ENCODE results near the gene NPM3. TPM values are rescaled to one million over a fixed set of nuclear protein-coding genes. Genes with fewer than 3 reads are reported as not detected.

The NPM3 gene
- total RNA-seq, 1 donor from 2014 or later, result 54.7 TPM

DNA sequence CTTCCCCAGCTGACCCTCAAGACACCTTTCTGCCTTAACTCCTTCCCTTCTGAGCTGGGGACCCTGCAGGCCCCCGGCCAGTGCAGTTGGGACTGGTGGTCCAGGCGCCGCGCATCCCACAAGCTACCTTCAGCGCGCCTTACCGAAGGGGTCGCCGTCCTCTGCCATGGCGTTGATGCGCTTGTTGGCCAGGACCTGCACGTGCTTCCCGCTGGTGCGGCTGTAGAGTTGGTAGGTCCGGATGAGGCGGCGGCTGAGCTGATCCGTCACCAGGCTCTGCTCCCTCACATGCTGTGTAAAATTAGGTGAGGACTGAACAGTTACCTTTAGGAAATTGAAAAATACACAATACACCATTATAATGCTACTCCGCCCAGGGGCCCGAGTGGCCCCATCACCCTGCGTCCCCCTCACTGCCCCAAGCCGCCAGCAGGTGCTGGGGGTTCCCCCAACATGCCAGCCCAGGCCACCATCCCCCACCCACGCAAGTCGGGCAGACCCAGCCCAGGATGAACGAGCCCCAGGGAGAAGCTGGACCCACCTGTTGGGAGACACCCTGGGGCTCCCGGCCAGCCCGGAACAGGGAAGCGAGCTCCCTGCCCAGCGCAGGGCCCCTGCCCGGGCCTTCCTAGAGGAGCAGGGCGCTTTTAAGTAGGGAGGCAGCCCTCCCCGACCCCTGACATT is 8.5 kb downstream of the NPM3 start:
- peak; percentile 19 for DNase-seq (ENCODE audit: low spot score)
- H3K4me3 Mint-ChIP-seq (ENCODE audit: unreplicated experiment), result peak overlapping the region; percentile 65
- no peak overlapping the region for H3K27ac Mint-ChIP-seq (ENCODE audit: unreplicated experiment)
- peaks cover 24% of the 10 kb centered on the region for H3K4me1 Mint-ChIP-seq (ENCODE audit: unreplicated experiment)
- no peaks in the 10 kb centered on the region for H3K36me3 Mint-ChIP-seq (ENCODE audit: low read depth, unreplicated experiment)
- no peaks in the 10 kb centered on the region for H3K9me3 Mint-ChIP-seq (ENCODE audit: unreplicated experiment)
- TF ChIP-seq, protein P1, sequence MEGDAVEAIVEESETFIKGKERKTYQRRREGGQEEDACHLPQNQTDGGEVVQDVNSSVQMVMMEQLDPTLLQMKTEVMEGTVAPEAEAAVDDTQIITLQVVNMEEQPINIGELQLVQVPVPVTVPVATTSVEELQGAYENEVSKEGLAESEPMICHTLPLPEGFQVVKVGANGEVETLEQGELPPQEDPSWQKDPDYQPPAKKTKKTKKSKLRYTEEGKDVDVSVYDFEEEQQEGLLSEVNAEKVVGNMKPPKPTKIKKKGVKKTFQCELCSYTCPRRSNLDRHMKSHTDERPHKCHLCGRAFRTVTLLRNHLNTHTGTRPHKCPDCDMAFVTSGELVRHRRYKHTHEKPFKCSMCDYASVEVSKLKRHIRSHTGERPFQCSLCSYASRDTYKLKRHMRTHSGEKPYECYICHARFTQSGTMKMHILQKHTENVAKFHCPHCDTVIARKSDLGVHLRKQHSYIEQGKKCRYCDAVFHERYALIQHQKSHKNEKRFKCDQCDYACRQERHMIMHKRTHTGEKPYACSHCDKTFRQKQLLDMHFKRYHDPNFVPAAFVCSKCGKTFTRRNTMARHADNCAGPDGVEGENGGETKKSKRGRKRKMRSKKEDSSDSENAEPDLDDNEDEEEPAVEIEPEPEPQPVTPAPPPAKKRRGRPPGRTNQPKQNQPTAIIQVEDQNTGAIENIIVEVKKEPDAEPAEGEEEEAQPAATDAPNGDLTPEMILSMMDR (IDR thresholded peaks at IDR 0.05; ENCODE audit: unreplicated experiment), result no peak
- peaks cover 13% of the 10 kb centered on the region for H3K27me3 Mint-ChIP-seq (ENCODE audit: unreplicated experiment)

DNA sequence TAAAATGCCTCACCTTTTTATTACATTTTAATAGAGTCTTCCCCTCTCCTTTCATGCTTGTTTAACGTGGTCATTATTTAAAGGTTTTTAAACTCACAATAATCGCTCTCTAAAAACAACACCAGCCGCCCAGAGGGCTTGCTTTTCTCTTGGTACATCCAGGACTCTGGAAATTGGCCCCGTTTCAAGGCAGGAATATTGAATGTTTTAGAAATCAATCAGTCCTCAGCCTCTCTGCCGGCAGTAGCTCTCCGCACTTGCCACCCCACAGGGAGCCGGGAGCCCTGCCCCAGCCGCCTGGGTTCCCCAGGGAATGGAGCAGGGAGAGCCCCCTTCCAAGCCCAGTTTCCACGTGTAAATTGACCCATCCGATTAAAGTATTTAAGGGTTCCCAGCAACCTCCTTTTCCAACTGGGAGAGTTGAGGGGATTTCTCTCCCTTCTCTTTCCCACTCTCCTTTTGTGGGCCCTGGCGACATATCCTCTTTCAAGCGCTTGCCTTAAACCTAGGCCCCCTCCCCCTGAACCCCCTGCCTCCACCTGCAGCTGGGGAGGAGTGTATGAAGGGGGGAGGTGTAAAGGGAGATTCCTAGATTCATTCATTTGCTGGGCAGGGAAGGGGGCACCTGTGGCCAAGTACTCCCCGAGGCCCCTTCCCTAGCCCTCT is 9.2 kb downstream of the NPM3 start:
- Mint-ChIP-seq H3K9me3 (ENCODE audit: unreplicated experiment) (no peaks in the 10 kb centered on the region), H3K4me1 (ENCODE audit: unreplicated experiment) (peaks cover 27% of the 10 kb centered on the region), H3K27ac (ENCODE audit: unreplicated experiment) (no peak overlapping the region), H3K4me3 (ENCODE audit: unreplicated experiment) (no peak overlapping the region), H3K36me3 (ENCODE audit: low read depth, unreplicated experiment) (no peaks in the 10 kb centered on the region), H3K27me3 (ENCODE audit: unreplicated experiment) (peaks cover 13% of the 10 kb centered on the region)
- DNase-seq (ENCODE audit: low spot score), result no peak
- TF ChIP-seq, protein P1 (IDR thresholded peaks at IDR 0.05; ENCODE audit: unreplicated experiment), result no peak

- DNase-seq (ENCODE audit: low spot score), result no peak
- Mint-ChIP-seq H3K36me3 (ENCODE audit: low read depth, unreplicated experiment) (no peaks in the 10 kb centered on the region), H3K27me3 (ENCODE audit: unreplicated experiment) (peaks cover 10% of the 10 kb centered on the region), H3K27ac (ENCODE audit: unreplicated experiment) (no peak overlapping the region), H3K9me3 (ENCODE audit: unreplicated experiment) (no peaks in the 10 kb centered on the region), H3K4me1 (ENCODE audit: unreplicated experiment) (peaks cover 25% of the 10 kb centered on the region), H3K4me3 (ENCODE audit: unreplicated experiment) (no peak overlapping the region)
- TF ChIP-seq, protein P1 (IDR thresholded peaks at IDR 0.05; ENCODE audit: unreplicated experiment), result no peak
Measured at GRCh38 chr10:101772895-101773761, 10.1 kb downstream of the NPM3 start.

DNA sequence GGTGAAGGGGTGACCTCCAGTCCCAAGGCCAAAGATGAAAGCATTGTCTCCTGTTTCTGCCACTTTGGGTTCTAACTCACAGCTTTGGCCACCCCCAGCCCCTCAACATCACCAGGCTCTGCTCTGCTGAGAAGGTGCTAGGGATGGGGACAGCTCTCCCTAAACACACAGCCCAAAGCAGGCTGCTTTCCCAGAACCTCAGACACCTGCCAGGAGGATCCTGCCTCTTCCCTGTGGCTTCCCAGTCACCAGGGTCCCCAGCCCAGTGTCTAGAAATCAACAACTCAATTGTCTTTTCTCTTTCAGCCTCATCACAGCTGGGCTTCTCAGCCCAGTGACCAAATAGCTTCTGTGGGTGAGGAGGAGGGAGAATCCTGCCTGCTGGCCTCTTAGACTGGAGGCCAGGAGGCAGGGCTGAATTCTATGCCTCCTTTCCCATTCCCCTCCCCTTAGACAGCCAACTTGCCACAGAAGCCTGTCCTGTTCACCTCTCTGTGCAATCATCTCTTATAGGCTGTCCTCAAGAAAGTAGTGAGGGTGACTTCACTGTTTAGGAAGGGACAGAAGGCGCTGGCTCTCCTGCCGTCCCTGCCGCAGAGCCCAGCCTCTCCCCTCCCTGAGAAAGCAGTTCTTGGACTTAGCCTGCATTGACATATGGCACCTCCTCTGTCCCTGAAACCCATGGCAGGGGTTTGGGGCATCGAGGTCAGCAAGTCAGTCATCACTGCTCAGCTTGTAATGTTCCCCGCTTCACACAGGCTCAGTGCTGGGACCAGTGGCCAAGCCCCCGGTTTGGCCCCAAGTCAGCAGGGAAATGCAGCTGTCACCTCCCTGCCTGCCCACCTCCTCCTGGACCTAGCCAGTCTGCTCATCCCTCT is 11.0 kb downstream of the NPM3 start:
- Mint-ChIP-seq H3K36me3 (ENCODE audit: low read depth, unreplicated experiment) (no peaks in the 10 kb centered on the region), H3K4me1 (ENCODE audit: unreplicated experiment) (peaks cover 20% of the 10 kb centered on the region), H3K27ac (ENCODE audit: unreplicated experiment) (no peak overlapping the region), H3K9me3 (ENCODE audit: unreplicated experiment) (no peaks in the 10 kb centered on the region), H3K27me3 (ENCODE audit: unreplicated experiment) (peaks cover 6% of the 10 kb centered on the region), H3K4me3 (ENCODE audit: unreplicated experiment) (no peak overlapping the region)
- TF ChIP-seq, protein P1 (IDR thresholded peaks at IDR 0.05; ENCODE audit: unreplicated experiment), result no peak
- no peak for DNase-seq (ENCODE audit: low spot score)

Measured in endothelial cell (in vitro differentiated cells).